Measurements from ENCODE around the gene PIGR. TPM values are rescaled to one million over a fixed set of nuclear protein-coding genes. Genes with fewer than 3 reads are reported as not detected.

Gene PIGR
- total RNA-seq, 1 experiment from 2014 or later: not detected

- no peaks in the 10 kb centered on the region for H3K36me3 Mint-ChIP-seq (ENCODE audit: insufficient read depth in 1 of 3, low read depth in 3 of 3)
- no peak within 1 kb of the TSS for H3K14ac ChIP-seq (ENCODE audit: insufficient read depth, low read length)
- H2BK12ac ChIP-seq (ENCODE audit: insufficient read length, low read depth, low read length): no peak within 1 kb of the TSS
- H3K56ac ChIP-seq (ENCODE audit: insufficient read length, low read depth, low read length): no peak within 1 kb of the TSS
- H3K27ac ChIP-seq (ENCODE audit: insufficient read length, low read depth, low read length): no peak within 1 kb of the TSS
- no peak within 1 kb of the TSS for H2BK20ac ChIP-seq (ENCODE audit: low read depth, low read length, poor library complexity, severe bottlenecking)
- no peak within 1 kb of the TSS for H3K23ac ChIP-seq (ENCODE audit: insufficient read length, low read depth, low read length)
- no peak within 1 kb of the TSS for H3K4me3 Mint-ChIP-seq
- H3K18ac ChIP-seq (ENCODE audit: insufficient read length, low read depth, low read length): no peak within 1 kb of the TSS
- H4K91ac ChIP-seq (ENCODE audit: insufficient read length, low read depth, low read length): no peak within 1 kb of the TSS
- H3K4me2 ChIP-seq (ENCODE audit: insufficient read depth, insufficient read length, low read length): no peak within 1 kb of the TSS
- no peak within 1 kb of the TSS for H4K8ac ChIP-seq (replicated peaks; ENCODE audit: insufficient read length, low read depth, low read length)
- H3K4me1 ChIP-seq (ENCODE audit: insufficient read depth, low read length): no peaks in the 10 kb centered on the region
- H4K20me1 ChIP-seq (ENCODE audit: control insufficient read depth, insufficient read depth, insufficient read length): no peaks in the 10 kb centered on the region
- H3K9me3 ChIP-seq (ENCODE audit: control insufficient read depth, low read depth, low read length): no peaks in the 10 kb centered on the region
- H3K27me3 Mint-ChIP-seq (ENCODE audit: low read depth): peaks cover 10% of the 10 kb centered on the region
- H2BK120ac ChIP-seq (ENCODE audit: low read depth, low read length, poor library complexity, severe bottlenecking): no peak within 1 kb of the TSS
- WGBS (ENCODE audit: extremely low coverage, insufficient read length, low lambda C conversion rate): no CpG with 5 or more reads among the region's 7 CpGs
- no peak within 1 kb of the TSS for H2BK15ac ChIP-seq (ENCODE audit: low read depth, low read length)
- H3T11ph ChIP-seq (ENCODE audit: low read length): no peak within 1 kb of the TSS
- no peaks in the 10 kb centered on the region for H3K79me2 ChIP-seq (ENCODE audit: insufficient read depth, low read length)
- no peak within 1 kb of the TSS for H3K9ac ChIP-seq (ENCODE audit: extremely low read depth, insufficient read length, low read length)
- no peaks in the 10 kb centered on the region for H3K27me3 ChIP-seq (ENCODE audit: insufficient read depth, low read length)
- H3K9me3 Mint-ChIP-seq: no peaks in the 10 kb centered on the region
- H3K27ac Mint-ChIP-seq: no peak within 1 kb of the TSS
- H4K5ac ChIP-seq (ENCODE audit: insufficient read length, low read depth, low read length): no peak within 1 kb of the TSS
- no peak for TF ChIP-seq CTCF (conservative IDR thresholded peaks at IDR 0.05)
- DNase-seq: no peak
- no peak within 1 kb of the TSS for H2AFZ ChIP-seq (ENCODE audit: low read length)
- no peak within 1 kb of the TSS for H2BK5ac ChIP-seq (ENCODE audit: insufficient read length, low read length)
- H3K79me1 ChIP-seq (ENCODE audit: insufficient read depth, low read depth, low read length, poor library complexity, severe bottlenecking): no peaks in the 10 kb centered on the region
- H2AK5ac ChIP-seq (ENCODE audit: insufficient read length, low read length): no peak within 1 kb of the TSS
- H3K4ac ChIP-seq (ENCODE audit: low read depth, low read length): no peak within 1 kb of the TSS
- no peaks in the 10 kb centered on the region for H3K4me1 Mint-ChIP-seq
- no peaks in the 10 kb centered on the region for H3K23me2 ChIP-seq (ENCODE audit: insufficient read length, low read depth, low read length, poor library complexity, severe bottlenecking)
Measured at GRCh38 chr1:206921772-206922265, 24.4 kb downstream of the PIGR start, which contains the start of gene FCMR. Gene FCMR, minus strand, starts transcription at chr1:206921941. Its CDS starts 87 bp downstream, at chr1:206921854.

All from H9 (cell line).